Fibroblast of lung (primary cell): ENCODE results near the gene ACADL. TPM values are rescaled to one million over a fixed set of nuclear protein-coding genes. Genes with fewer than 3 reads are reported as not detected.

Source experiments
- DNase-seq, 2 donors: peaks; one replicate each; pipeline versions ENCODE4 v3.0.0 to v3.0.0-alpha.2; 2010; ENCODE audit warnings: low read depth in 2 of 2
- H2AFZ ChIP-seq: 2 replicates; pipeline ENCODE4 v1.5.1; 2012; ENCODE audit warnings: low read length, control low read depth, inconsistent platforms
- H3K27ac ChIP-seq: 2 replicates; pipeline ENCODE4 v1.5.1; 2011; ENCODE audit warnings: low read length, control low read depth; ENCODE audit not compliant: insufficient read depth
- H3K27me3 ChIP-seq: 2 replicates; pipeline ENCODE4 v1.5.1; 2011; ENCODE audit warnings: mild to moderate bottlenecking, low read length; ENCODE audit not compliant: control insufficient read depth, insufficient read depth
- H3K36me3 ChIP-seq: 2 replicates; pipeline ENCODE4 v1.5.1; 2011; ENCODE audit warnings: low read length; ENCODE audit not compliant: control insufficient read depth, insufficient read depth
- H3K4me1 ChIP-seq: 2 replicates; pipeline ENCODE4 v1.5.1; 2011; ENCODE audit warnings: low read length; ENCODE audit not compliant: control insufficient read depth, insufficient read depth; ENCODE audit errors: extremely low read depth
- H3K4me2 ChIP-seq: 2 replicates; pipeline ENCODE4 v1.5.1; 2011; ENCODE audit warnings: low read length, control low read depth; ENCODE audit not compliant: insufficient read depth; ENCODE audit errors: extremely low read depth
- H3K4me3 ChIP-seq, 4 experiments: fragments of 200-600 bp in 1 of 4; sonication (generic) in 1 of 4; replicated peaks in 1 of 4; 2 replicates each; pipeline ENCODE4 v1.5.1; 2011 to 2016; ENCODE audit warnings: low read length in 4 of 4, low read depth in 3 of 4, mild to moderate bottlenecking in 3 of 4, control low read depth in 2 of 4, inconsistent platforms in 1 of 4, mixed read lengths in 1 of 4; ENCODE audit not compliant: insufficient read depth in 1 of 4; ENCODE audit errors: control extremely low read depth in 1 of 4
- H3K79me2 ChIP-seq: 2 replicates; pipeline ENCODE4 v1.5.1; 2012; ENCODE audit warnings: mild to moderate bottlenecking, low read length, inconsistent platforms; ENCODE audit not compliant: control insufficient read depth, insufficient read depth
- H3K9ac ChIP-seq: 2 replicates; pipeline ENCODE4 v1.5.1; 2011; ENCODE audit warnings: mild to moderate bottlenecking, low read length, control low read depth; ENCODE audit not compliant: insufficient read depth
- H3K9me3 ChIP-seq: 2 replicates; pipeline ENCODE4 v1.5.1; 2012; ENCODE audit warnings: low read depth, low read length; ENCODE audit not compliant: control insufficient read depth, insufficient read depth
- H4K20me1 ChIP-seq: 2 replicates; pipeline ENCODE4 v1.5.1; 2011; ENCODE audit warnings: low read length; ENCODE audit not compliant: control insufficient read depth, insufficient read depth; ENCODE audit errors: extremely low read depth
- EZH2 ChIP-seq: IDR thresholded peaks from 2 replicates; pipeline ENCODE4 v1.5.1; 2012; ENCODE audit warnings: low read length, control low read depth, mild to moderate bottlenecking; ENCODE audit errors: missing control alignments
- polyA plus RNA-seq, 2 donors: library from polyadenylated mRNA; depleted of rRNA in 1 of 2; stranded (reverse) in 1 of 2; unstranded in 1 of 2; fragments of >200 nt; gene quantifications; 2 replicates each; pipeline ENCODE4 v1.2.1, GENCODE V29; 2011 to 2012; ENCODE audit warnings: missing spikeins in 1 of 2
- total RNA-seq: library from RNA; depleted of rRNA; stranded (reverse); fragments of >200 nt; gene quantifications from 2 replicates; pipeline ENCODE4 v1.2.1, GENCODE V29; 2014
- TF ChIP-seq, protein P1 (sequence below), 2 donors: IDR thresholded peaks in 1 of 2; conservative IDR thresholded peaks in 1 of 2; 1 replicate in 1 of 2; 2 replicates in 1 of 2; pipeline ENCODE4 v1.5.1; 2011 to 2012; ENCODE audit warnings: low read length in 2 of 2, control low read depth in 1 of 2, inconsistent platforms in 1 of 2, low read depth in 1 of 2, mild to moderate bottlenecking in 1 of 2

Gene ACADL
- total and polyA plus RNA-seq, 2 donors (not counting 1 experiment from before 2014, with no cell fraction given) = 0.03 to 0.50 TPM

DNA sequence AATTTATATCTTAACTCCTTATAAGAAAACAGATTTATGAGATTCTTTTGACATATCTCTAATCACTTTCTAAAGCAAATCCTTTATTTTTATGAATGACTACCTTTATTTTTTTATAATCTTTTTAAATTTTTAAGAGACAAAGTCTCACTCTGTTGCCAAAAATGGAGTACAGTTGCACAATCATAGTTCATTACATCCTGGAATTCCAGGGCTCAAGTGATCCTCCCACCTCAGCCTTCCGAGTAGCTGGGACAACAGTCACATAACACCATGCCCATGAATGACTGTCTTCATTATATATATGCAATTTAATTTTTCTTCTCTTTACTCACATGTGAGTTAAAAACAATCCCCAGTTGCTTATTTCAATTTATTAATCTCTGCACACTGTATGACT lies 21.7 kb downstream of the ACADL start:
- Histone ChIP-seq H3K4me2 (no peak overlapping the region), H4K20me1 (no peaks in the 10 kb centered on the region), H3K27ac (no peak overlapping the region), H3K4me1 (no peaks in the 10 kb centered on the region), H2AFZ (no peak overlapping the region), H3K36me3 (no peaks in the 10 kb centered on the region), H3K9me3 (no peaks in the 10 kb centered on the region), H3K27me3 (no peaks in the 10 kb centered on the region), H3K9ac (no peak overlapping the region), H3K4me3 (no peak overlapping the region), H3K79me2 (no peaks in the 10 kb centered on the region)
- no peak for TF ChIP-seq EZH2
- TF ChIP-seq, protein P1, sequence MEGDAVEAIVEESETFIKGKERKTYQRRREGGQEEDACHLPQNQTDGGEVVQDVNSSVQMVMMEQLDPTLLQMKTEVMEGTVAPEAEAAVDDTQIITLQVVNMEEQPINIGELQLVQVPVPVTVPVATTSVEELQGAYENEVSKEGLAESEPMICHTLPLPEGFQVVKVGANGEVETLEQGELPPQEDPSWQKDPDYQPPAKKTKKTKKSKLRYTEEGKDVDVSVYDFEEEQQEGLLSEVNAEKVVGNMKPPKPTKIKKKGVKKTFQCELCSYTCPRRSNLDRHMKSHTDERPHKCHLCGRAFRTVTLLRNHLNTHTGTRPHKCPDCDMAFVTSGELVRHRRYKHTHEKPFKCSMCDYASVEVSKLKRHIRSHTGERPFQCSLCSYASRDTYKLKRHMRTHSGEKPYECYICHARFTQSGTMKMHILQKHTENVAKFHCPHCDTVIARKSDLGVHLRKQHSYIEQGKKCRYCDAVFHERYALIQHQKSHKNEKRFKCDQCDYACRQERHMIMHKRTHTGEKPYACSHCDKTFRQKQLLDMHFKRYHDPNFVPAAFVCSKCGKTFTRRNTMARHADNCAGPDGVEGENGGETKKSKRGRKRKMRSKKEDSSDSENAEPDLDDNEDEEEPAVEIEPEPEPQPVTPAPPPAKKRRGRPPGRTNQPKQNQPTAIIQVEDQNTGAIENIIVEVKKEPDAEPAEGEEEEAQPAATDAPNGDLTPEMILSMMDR (conservative IDR thresholded peaks at IDR 0.05 in 1 of 2, IDR thresholded peaks at IDR 0.05 in 1 of 2; ENCODE audit: low read depth in 1 of 2, low read length in 2 of 2) = no peak
- no peak for DNase-seq

DNA sequence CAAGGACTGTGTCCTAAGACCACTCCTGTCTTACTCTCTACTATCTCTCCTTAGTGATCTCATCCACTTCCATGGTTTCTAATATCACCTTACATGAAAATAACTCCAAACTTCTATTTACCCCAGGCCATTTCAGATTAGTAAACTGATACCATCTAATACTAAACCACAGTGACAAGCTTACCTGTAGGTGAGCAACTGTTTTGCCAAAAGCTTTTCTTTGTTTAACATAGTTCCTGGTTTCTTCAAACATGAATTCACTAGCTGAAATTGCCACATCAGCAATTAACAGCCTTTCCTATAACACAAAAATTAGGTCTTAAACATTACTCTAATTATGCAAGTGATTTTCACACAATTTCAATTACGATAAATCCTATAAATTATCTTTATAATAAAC lies 22.1 kb downstream of the ACADL start:
- no peak overlapping the region for H2AFZ ChIP-seq
- no peaks in the 10 kb centered on the region for H3K79me2 ChIP-seq
- H3K9me3 ChIP-seq = no peaks in the 10 kb centered on the region
- no peaks in the 10 kb centered on the region for H3K27me3 ChIP-seq
- no peak overlapping the region for H3K4me3 ChIP-seq
- no peaks in the 10 kb centered on the region for H3K36me3 ChIP-seq
- no peak for DNase-seq
- no peak for TF ChIP-seq EZH2
- TF ChIP-seq, protein P1 (conservative IDR thresholded peaks at IDR 0.05 in 1 of 2, IDR thresholded peaks at IDR 0.05 in 1 of 2; ENCODE audit: low read depth in 1 of 2, low read length in 2 of 2) = no peak
- no peaks in the 10 kb centered on the region for H4K20me1 ChIP-seq
- H3K4me2 ChIP-seq = no peak overlapping the region
- H3K9ac ChIP-seq = no peak overlapping the region
- H3K4me1 ChIP-seq = peaks cover under 1% of the 10 kb centered on the region
- H3K27ac ChIP-seq = no peak overlapping the region

DNA sequence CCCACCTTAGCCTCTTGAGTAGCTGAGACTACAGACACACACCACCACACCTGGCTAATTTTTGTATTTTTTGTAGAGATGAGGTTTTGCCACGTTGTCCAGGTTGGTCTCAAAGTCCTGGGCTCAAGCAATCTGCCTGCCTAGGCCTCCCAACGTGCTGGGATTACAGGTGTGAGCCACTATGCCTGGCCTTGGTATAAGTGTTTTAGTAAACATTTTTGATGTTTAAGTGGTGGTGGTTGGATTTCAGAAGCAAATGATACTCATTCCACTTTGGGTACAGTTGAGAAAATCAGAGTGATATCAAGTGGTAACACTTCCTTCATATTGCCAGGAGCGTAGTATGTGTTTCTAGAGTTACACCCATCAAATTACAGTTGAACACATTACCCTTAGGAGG lies 25.4 kb downstream of the ACADL start:
- H3K9me3 ChIP-seq = no peaks in the 10 kb centered on the region
- H3K79me2 ChIP-seq = no peaks in the 10 kb centered on the region
- DNase-seq = no peak
- H2AFZ ChIP-seq = no peak overlapping the region
- H3K4me3 ChIP-seq = no peak overlapping the region
- no peaks in the 10 kb centered on the region for H4K20me1 ChIP-seq
- TF ChIP-seq, protein P1 (conservative IDR thresholded peaks at IDR 0.05 in 1 of 2, IDR thresholded peaks at IDR 0.05 in 1 of 2; ENCODE audit: low read depth in 1 of 2, low read length in 2 of 2) = no peak
- no peak for TF ChIP-seq EZH2
- no peak overlapping the region for H3K27ac ChIP-seq
- peaks cover 2% of the 10 kb centered on the region for H3K4me1 ChIP-seq
- no peak overlapping the region for H3K9ac ChIP-seq
- H3K36me3 ChIP-seq = no peaks in the 10 kb centered on the region
- no peaks in the 10 kb centered on the region for H3K27me3 ChIP-seq
- no peak overlapping the region for H3K4me2 ChIP-seq
